ENCODE measurements around the gene BBS1.

The BBS1 gene

DNA sequence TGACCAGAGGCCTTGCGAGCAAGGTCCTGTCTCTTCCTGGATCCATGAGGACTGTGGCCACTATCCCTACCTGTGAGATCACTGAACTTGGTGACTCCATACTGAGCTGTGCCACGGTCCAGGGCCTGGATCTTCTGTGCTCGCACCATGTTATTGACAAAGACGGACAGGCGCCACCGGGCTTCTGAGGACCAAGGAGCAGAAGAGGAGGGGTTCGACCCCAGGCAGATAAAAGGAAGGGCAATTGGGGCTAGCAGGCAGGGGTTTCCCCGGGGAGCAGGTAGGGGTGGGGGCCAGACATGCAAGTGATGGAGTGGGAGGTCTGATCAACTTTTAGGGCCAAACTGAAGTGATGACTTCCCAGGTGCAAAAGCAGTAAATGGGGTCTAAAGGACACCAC, 55.8 kb downstream of the BBS1 start:
- Histone ChIP-seq H4K12ac (ENCODE audit: low read depth, low read length) (no peak overlapping the region), H2AFZ (ENCODE audit: insufficient read depth, low read length, poor library complexity) (no peak overlapping the region), H3K27me3 (ENCODE audit: insufficient read depth, low read length) (no peaks in the 10 kb centered on the region), H3K23ac (ENCODE audit: low read length) (no peak overlapping the region), H3K79me2 (ENCODE audit: control insufficient read depth, insufficient read depth, low read length, poor library complexity) (no peaks in the 10 kb centered on the region), H2BK12ac (ENCODE audit: low read length) (no peak overlapping the region), H4K91ac (ENCODE audit: low read depth, low read length) (no peak overlapping the region), H3K4me2 (ENCODE audit: low read length) (no peak overlapping the region), H3K9ac (ENCODE audit: low read length) (no peak overlapping the region), H3K18ac (ENCODE audit: low read length) (no peak overlapping the region), H3K4ac (ENCODE audit: low read depth, low read length) (no peak overlapping the region), H3K4me3 (ENCODE audit: low read depth, low read length) (no peak overlapping the region), H4K8ac (ENCODE audit: low read depth, low read length) (no peak overlapping the region), H3K4me1 (ENCODE audit: control insufficient read depth in 1 of 2, insufficient read depth in 2 of 2, low read length in 2 of 2) (peaks cover 0 to 3% of the 10 kb centered on the region in 2 experiments), H2BK120ac (ENCODE audit: insufficient read depth, low read length, poor library complexity) (no peak overlapping the region), H3K27ac (ENCODE audit: low read depth, low read length) (no peak overlapping the region), H3K9me3 (ENCODE audit: insufficient read depth, low read depth, low read length) (no peaks in the 10 kb centered on the region), H2AK5ac (ENCODE audit: low read length) (no peak overlapping the region), H3K14ac (ENCODE audit: low read length) (no peak overlapping the region), H3K79me1 (ENCODE audit: low read length) (no peaks in the 10 kb centered on the region), H2BK5ac (ENCODE audit: low read depth, low read length, poor library complexity) (no peak overlapping the region), H3K36me3 (ENCODE audit: control insufficient read depth in 1 of 2, insufficient read depth in 2 of 2, low read length in 2 of 2) (no peaks in the 10 kb centered on the region)
- DNase-seq, result no peak
- WGBS (ENCODE audit: extremely low coverage, insufficient coverage, insufficient read length), result no CpG with 5 or more reads among the region's 8 CpGs

DNA sequence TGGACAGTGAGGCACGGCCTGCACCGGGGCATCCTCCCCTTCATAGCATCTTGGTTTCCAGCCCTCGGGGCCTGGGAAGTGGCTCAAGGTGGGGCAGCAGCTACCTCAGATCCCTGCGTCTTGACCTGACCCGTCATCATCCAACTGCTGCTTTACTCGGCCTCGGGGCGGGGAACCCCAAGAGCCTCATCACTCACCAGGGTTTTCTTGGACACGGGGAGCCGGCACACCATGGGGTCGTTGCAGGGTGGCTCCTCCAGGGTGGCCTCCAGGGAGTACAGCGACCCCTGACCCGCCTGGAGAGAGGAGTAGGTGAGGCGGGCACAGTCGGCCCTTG, 57.3 kb downstream of the BBS1 start:
- no peak overlapping the region for H3K23ac ChIP-seq (ENCODE audit: low read length)
- WGBS (ENCODE audit: extremely low coverage, insufficient coverage, insufficient read length), result no CpG with 5 or more reads among the region's 15 CpGs

DNA sequence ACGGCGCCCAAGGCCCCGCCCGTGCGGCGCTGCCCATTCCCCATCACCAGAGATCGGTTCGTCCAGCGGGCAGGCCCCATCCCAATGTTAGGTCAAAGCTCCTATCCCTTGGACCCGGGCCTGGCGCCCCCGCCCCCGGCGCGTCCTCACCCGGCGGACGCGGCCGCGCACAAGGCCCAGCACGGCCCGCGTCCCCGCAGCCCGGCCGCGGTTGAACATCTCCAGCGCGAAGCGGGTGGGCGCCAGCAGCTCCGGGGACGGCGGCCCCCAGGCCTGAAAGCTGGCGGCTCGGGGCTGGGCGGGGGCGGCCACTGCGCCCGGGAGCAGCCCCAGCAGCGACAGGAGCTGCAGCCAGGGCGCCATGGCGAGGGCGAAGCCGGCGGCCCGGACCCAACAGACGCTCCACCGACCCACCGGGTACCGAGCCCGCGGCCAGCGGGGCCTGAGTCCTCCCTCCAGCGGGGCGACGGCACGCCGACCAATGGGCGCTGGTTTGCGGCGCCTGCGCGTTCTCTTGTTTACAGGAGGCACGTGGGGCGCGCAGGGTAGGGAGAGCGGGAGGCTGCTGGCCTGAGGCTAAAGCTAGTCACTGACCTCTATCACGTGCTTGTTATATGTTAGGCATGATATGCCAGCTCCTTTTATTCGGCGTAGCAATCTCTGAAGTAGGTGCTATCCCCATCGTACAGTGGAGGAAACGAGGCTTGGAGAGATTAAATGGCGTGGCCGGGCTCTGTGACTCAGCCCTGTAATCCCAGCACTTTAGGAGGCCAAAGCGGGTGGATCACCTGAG, 57.9 kb downstream of the BBS1 start, which contains the start of gene CTSF:
Gene CTSF (minus strand): TSS at position 483 of the 793 bp plus-strand sequence. CDS start 120 bp downstream, at position 363.
- H3K23ac ChIP-seq (ENCODE audit: low read length), result no peak within 1 kb of the TSS
- H2BK120ac ChIP-seq (ENCODE audit: insufficient read depth, low read length, poor library complexity), result no peak within 1 kb of the TSS
- no peaks in the 10 kb centered on the region for H3K27me3 ChIP-seq (ENCODE audit: insufficient read depth, low read length)
- no peak within 1 kb of the TSS for H2AFZ ChIP-seq (ENCODE audit: insufficient read depth, low read length, poor library complexity)
- no CpG with 5 or more reads among the region's 77 CpGs for WGBS (ENCODE audit: extremely low coverage, insufficient coverage, insufficient read length)
- no peak within 1 kb of the TSS for H3K4me3 ChIP-seq (ENCODE audit: low read depth, low read length)
- H3K36me3 ChIP-seq (ENCODE audit: control insufficient read depth in 1 of 2, insufficient read depth in 2 of 2, low read length in 2 of 2), result no peaks in the 10 kb centered on the region
- no peak within 1 kb of the TSS for H4K91ac ChIP-seq (ENCODE audit: low read depth, low read length)
- no peak within 1 kb of the TSS for H3K18ac ChIP-seq (ENCODE audit: low read length)
- DNase-seq, result peak; percentile 87 to 88
- H2BK12ac ChIP-seq (ENCODE audit: low read length), result no peak within 1 kb of the TSS
- no peak within 1 kb of the TSS for H3K14ac ChIP-seq (ENCODE audit: low read length)
- no peak within 1 kb of the TSS for H3K27ac ChIP-seq (ENCODE audit: low read depth, low read length)
- H3K4ac ChIP-seq (ENCODE audit: low read depth, low read length), result no peak within 1 kb of the TSS
- no peak within 1 kb of the TSS for H4K8ac ChIP-seq (ENCODE audit: low read depth, low read length)
- H2AK5ac ChIP-seq (ENCODE audit: low read length), result no peak within 1 kb of the TSS
- no peak within 1 kb of the TSS for H4K12ac ChIP-seq (ENCODE audit: low read depth, low read length)
- no peak within 1 kb of the TSS for H2BK5ac ChIP-seq (ENCODE audit: low read depth, low read length, poor library complexity)
- H3K9me3 ChIP-seq (ENCODE audit: insufficient read depth, low read depth, low read length), result no peaks in the 10 kb centered on the region
- H3K4me2 ChIP-seq (ENCODE audit: low read length), result no peak within 1 kb of the TSS
- no peaks in the 10 kb centered on the region for H3K79me2 ChIP-seq (ENCODE audit: control insufficient read depth, insufficient read depth, low read length, poor library complexity)
- no peaks in the 10 kb centered on the region for H3K79me1 ChIP-seq (ENCODE audit: low read length)
- H3K4me1 ChIP-seq (ENCODE audit: control insufficient read depth in 1 of 2, insufficient read depth in 2 of 2, low read length in 2 of 2), result peaks cover 0 to 3% of the 10 kb centered on the region in 2 experiments
- H3K9ac ChIP-seq (ENCODE audit: low read length), result no peak within 1 kb of the TSS

More for the DNA sequence above, 57.3 kb downstream of the BBS1 start:
- Histone ChIP-seq H3K9ac (ENCODE audit: low read length) (no peak overlapping the region), H2AFZ (ENCODE audit: insufficient read depth, low read length, poor library complexity) (no peak overlapping the region), H4K8ac (ENCODE audit: low read depth, low read length) (no peak overlapping the region), H3K4me3 (ENCODE audit: low read depth, low read length) (no peak overlapping the region), H2AK5ac (ENCODE audit: low read length) (no peak overlapping the region), H2BK5ac (ENCODE audit: low read depth, low read length, poor library complexity) (no peak overlapping the region), H3K36me3 (ENCODE audit: control insufficient read depth in 1 of 2, insufficient read depth in 2 of 2, low read length in 2 of 2) (no peaks in the 10 kb centered on the region), H4K91ac (ENCODE audit: low read depth, low read length) (no peak overlapping the region), H3K4me1 (ENCODE audit: control insufficient read depth in 1 of 2, insufficient read depth in 2 of 2, low read length in 2 of 2) (peaks cover 0 to 3% of the 10 kb centered on the region in 2 experiments), H3K27ac (ENCODE audit: low read depth, low read length) (no peak overlapping the region), H3K14ac (ENCODE audit: low read length) (no peak overlapping the region), H3K4me2 (ENCODE audit: low read length) (no peak overlapping the region), H4K12ac (ENCODE audit: low read depth, low read length) (no peak overlapping the region), H3K79me1 (ENCODE audit: low read length) (no peaks in the 10 kb centered on the region), H3K27me3 (ENCODE audit: insufficient read depth, low read length) (no peaks in the 10 kb centered on the region), H3K79me2 (ENCODE audit: control insufficient read depth, insufficient read depth, low read length, poor library complexity) (no peaks in the 10 kb centered on the region), H2BK120ac (ENCODE audit: insufficient read depth, low read length, poor library complexity) (no peak overlapping the region), H3K18ac (ENCODE audit: low read length) (no peak overlapping the region), H3K9me3 (ENCODE audit: insufficient read depth, low read depth, low read length) (no peaks in the 10 kb centered on the region), H3K4ac (ENCODE audit: low read depth, low read length) (no peak overlapping the region), H2BK12ac (ENCODE audit: low read length) (no peak overlapping the region)
- DNase-seq, result no peak

DNA sequence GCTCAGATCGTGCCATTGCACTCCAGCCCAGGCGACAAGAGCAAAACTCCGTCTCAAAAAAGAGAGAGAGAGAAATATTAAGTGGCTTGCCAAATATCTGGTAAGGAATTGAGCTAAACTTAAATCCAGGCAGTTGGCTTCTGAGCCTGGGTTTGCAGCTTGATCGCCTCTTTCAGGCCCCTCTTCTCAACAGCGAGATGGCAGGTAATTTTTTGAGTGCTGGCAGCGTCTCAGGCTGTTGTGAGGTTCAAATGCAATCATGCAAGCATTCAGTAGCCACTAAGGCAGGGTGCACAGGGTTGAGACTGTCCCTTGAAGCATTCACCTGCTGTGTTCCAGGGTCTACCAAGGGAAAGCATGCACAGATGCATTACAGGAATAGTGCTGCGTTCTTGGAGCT, 58.6 kb downstream of the BBS1 start:
- H2AFZ ChIP-seq (ENCODE audit: insufficient read depth, low read length, poor library complexity), result no peak overlapping the region
- no peak overlapping the region for H2AK5ac ChIP-seq (ENCODE audit: low read length)
- no peak overlapping the region for H3K23ac ChIP-seq (ENCODE audit: low read length)
- no CpG with 5 or more reads among the region's 7 CpGs for WGBS (ENCODE audit: extremely low coverage, insufficient coverage, insufficient read length)
- H3K9ac ChIP-seq (ENCODE audit: low read length), result no peak overlapping the region
- no peak overlapping the region for H2BK120ac ChIP-seq (ENCODE audit: insufficient read depth, low read length, poor library complexity)
- H3K4me1 ChIP-seq (ENCODE audit: control insufficient read depth in 1 of 2, insufficient read depth in 2 of 2, low read length in 2 of 2), result peaks cover 0 to 3% of the 10 kb centered on the region in 2 experiments
- no peak overlapping the region for H3K27ac ChIP-seq (ENCODE audit: low read depth, low read length)
- no peak overlapping the region for H3K4me2 ChIP-seq (ENCODE audit: low read length)
- H4K8ac ChIP-seq (ENCODE audit: low read depth, low read length), result no peak overlapping the region
- H4K12ac ChIP-seq (ENCODE audit: low read depth, low read length), result no peak overlapping the region
- no peaks in the 10 kb centered on the region for H3K27me3 ChIP-seq (ENCODE audit: insufficient read depth, low read length)
- DNase-seq, result no peak
- no peaks in the 10 kb centered on the region for H3K79me1 ChIP-seq (ENCODE audit: low read length)
- H3K4me3 ChIP-seq (ENCODE audit: low read depth, low read length), result no peak overlapping the region
- no peak overlapping the region for H3K18ac ChIP-seq (ENCODE audit: low read length)
- H4K91ac ChIP-seq (ENCODE audit: low read depth, low read length), result no peak overlapping the region
- no peaks in the 10 kb centered on the region for H3K79me2 ChIP-seq (ENCODE audit: control insufficient read depth, insufficient read depth, low read length, poor library complexity)
- H3K9me3 ChIP-seq (ENCODE audit: insufficient read depth, low read depth, low read length), result no peaks in the 10 kb centered on the region
- H3K4ac ChIP-seq (ENCODE audit: low read depth, low read length), result no peak overlapping the region
- H3K14ac ChIP-seq (ENCODE audit: low read length), result no peak overlapping the region
- no peak overlapping the region for H2BK12ac ChIP-seq (ENCODE audit: low read length)
- H3K36me3 ChIP-seq (ENCODE audit: control insufficient read depth in 1 of 2, insufficient read depth in 2 of 2, low read length in 2 of 2), result no peaks in the 10 kb centered on the region
- no peak overlapping the region for H2BK5ac ChIP-seq (ENCODE audit: low read depth, low read length, poor library complexity)
